K562 (cell line): ENCODE results near the gene MEGF11. TPM values are rescaled to one million over a fixed set of nuclear protein-coding genes. Genes with fewer than 3 reads are reported as not detected.

Experiments
- ATAC-seq: fragments of 200-7000 bp; cut with Tn5 transposase; 3 replicates; pipeline ENCODE4 v1.9.1; 2020; ENCODE audit warnings: moderate library complexity
- BruUV-seq: library from RNA; stranded (reverse); fragments of 400-500 nt; replicated peaks from 2 replicates; lab custom pipeline; 2021; lab: Mats Ljungman, UMichigan
- CTCF ChIA-PET: fragments of 300-600 bp; formaldehyde crosslinking; extraction: SDS; loops from one replicate; lab custom pipeline; 2021; ENCODE audit warnings: low intra/inter-chr PET ratio; lab: Yijun Ruan, JAX
- POLR2A ChIA-PET: fragments of 300-600, 350-650 bp; sonication (Branson Sonifier 250); formaldehyde crosslinking; extraction: SDS; loops from one replicate; lab custom pipeline; 2021; ENCODE audit warnings: antibody characterized with exemption, inconsistent platforms; lab: Yijun Ruan, JAX
- DNase-seq, 4 experiments: peaks; one replicate each; pipeline versions ENCODE4 v3.0.0 to v3.0.0-alpha.2; 2011 to 2018; ENCODE audit warnings: low spot score in 3 of 4, mixed read lengths in 3 of 4; ENCODE audit errors: extremely low read depth in 1 of 4
- FAIRE-seq: peaks from 2 replicates; lab custom pipeline; 2011; peaks lifted over from hg19 to GRCh38; lab: Jason Lieb, UNC
- H2AFZ ChIP-seq: 2 replicates; pipeline ENCODE4 v1.6.0; 2011; ENCODE audit warnings: low read depth, low read length, control low read depth, inconsistent platforms
- H3K27ac ChIP-seq: fragments of 200-600 bp; 3 replicates; pipeline ENCODE4 v1.8.0; 2011; ENCODE audit warnings: low read depth, mild to moderate bottlenecking, control low read depth, inconsistent platforms, low read length, moderate library complexity, mixed read lengths; ENCODE audit errors: extremely low read depth
- H3K27me3 ChIP-seq, 2 experiments: fragments of 300-600 bp in 1 of 2; 2 replicates in 1 of 2; 3 replicates in 1 of 2; pipeline versions ENCODE4 v1.6.0 to v1.8.0; 2011; ENCODE audit warnings: inconsistent platforms in 2 of 2, low read length in 2 of 2, mild to moderate bottlenecking in 1 of 2, mixed read lengths in 1 of 2, moderate library complexity in 1 of 2; ENCODE audit not compliant: control insufficient read depth in 2 of 2, insufficient read depth in 2 of 2
- H3K36me3 ChIP-seq: fragments of 300-600 bp; 3 replicates; pipeline ENCODE4 v1.8.0; 2011; ENCODE audit warnings: mild to moderate bottlenecking, low read length, inconsistent platforms; ENCODE audit not compliant: control insufficient read depth, insufficient read depth
- H3K4me1 ChIP-seq, 2 experiments: fragments of 200-600 bp in 1 of 2; replicated peaks in 1 of 2; 2 replicates in 1 of 2; 3 replicates in 1 of 2; pipeline versions ENCODE4 v1.5.1 to v1.8.0; 2011; ENCODE audit warnings: inconsistent platforms in 2 of 2, low read length in 2 of 2, mild to moderate bottlenecking in 1 of 2, mixed read lengths in 1 of 2, moderate library complexity in 1 of 2; ENCODE audit not compliant: control insufficient read depth in 2 of 2, insufficient read depth in 2 of 2
- H3K4me2 ChIP-seq: 2 replicates; pipeline ENCODE4 v1.6.1; 2011; ENCODE audit warnings: low read length, control low read depth, inconsistent platforms, mixed read lengths; ENCODE audit not compliant: insufficient read depth
- H3K4me3 ChIP-seq: fragments of 200-600 bp; sonication (generic), shearing (Covaris generic); 2 replicates; pipeline ENCODE4 v1.5.1; 2016; ENCODE audit warnings: control low read depth, inconsistent platforms
- H3K79me2 ChIP-seq: fragments of 200-600 bp; 3 replicates; pipeline ENCODE4 v1.8.0; 2011; ENCODE audit warnings: low read length, inconsistent platforms; ENCODE audit not compliant: control insufficient read depth, insufficient read depth
- H3K9ac ChIP-seq, 2 experiments: 2 replicates each; pipeline versions ENCODE4 v1.6.0 to v1.6.1; 2011; ENCODE audit warnings: low read depth in 2 of 2, low read length in 2 of 2, control low read depth in 1 of 2, inconsistent platforms in 1 of 2, mild to moderate bottlenecking in 1 of 2, mixed read lengths in 1 of 2; ENCODE audit not compliant: insufficient read depth in 1 of 2
- H3K9me1 ChIP-seq: one replicate; pipeline ENCODE4 v1.6.0; 2011; ENCODE audit warnings: inconsistent platforms, mild to moderate bottlenecking, low read length, moderate library complexity; ENCODE audit not compliant: control insufficient read depth, insufficient read depth
- H3K9me3 ChIP-seq: replicated peaks from 2 replicates; pipeline ENCODE4 v1.5.1; 2011; ENCODE audit warnings: low read depth, low read length, inconsistent platforms; ENCODE audit not compliant: control insufficient read depth, insufficient read depth
- H4K20me1 ChIP-seq: replicated peaks from 2 replicates; pipeline ENCODE4 v1.6.1; 2011; ENCODE audit warnings: low read length, inconsistent platforms, mixed read lengths; ENCODE audit not compliant: control insufficient read depth, insufficient read depth
- CTCFL ChIP-seq: IDR thresholded peaks from 2 replicates; pipeline ENCODE4 v1.6.1; 2011; ENCODE audit warnings: borderline replicate concordance, low read depth, mild to moderate bottlenecking, moderate library complexity, low read length; ENCODE audit not compliant: insufficient read depth, poor library complexity, severe bottlenecking
- FOS ChIP-seq: IDR thresholded peaks from 3 replicates; pipeline ENCODE4 v1.6.1; 2011; ENCODE audit not compliant: insufficient read length; ENCODE audit errors: extremely low read depth
- NR3C1 ChIP-seq: sonication (generic); formaldehyde crosslinking; IDR thresholded peaks from 2 replicates; pipeline ENCODE4 v1.8.1; 2022; ENCODE audit warnings: missing genetic modification reagents
- RAD21 ChIP-seq, 2 experiments: fragments of 250-450 bp in 1 of 2; fragments of 450-650 bp in 1 of 2; sonication (Bioruptor Pico) in 1 of 2; formaldehyde crosslinking in 1 of 2; IDR thresholded peaks in 1 of 2; conservative IDR thresholded peaks in 1 of 2; 2 replicates each; pipeline versions ENCODE4 v1.4.0 to v1.8.0; 2020 to 2022; ENCODE audit warnings: mild to moderate bottlenecking in 2 of 2, moderate library complexity in 1 of 2
- YY1 ChIP-seq, 3 experiments: IDR thresholded peaks; 2 replicates each; pipeline ENCODE4 v1.6.1; 2011; ENCODE audit warnings: low read length in 2 of 3, mild to moderate bottlenecking in 2 of 3, moderate library complexity in 2 of 3, borderline replicate concordance in 1 of 3, control low read depth in 1 of 3, low read depth in 1 of 3; ENCODE audit not compliant: insufficient read depth in 3 of 3, insufficient replicate concordance in 2 of 3, control insufficient read depth in 1 of 3, insufficient read length in 1 of 3; ENCODE audit errors: extremely low read depth in 1 of 3
- WGBS: fragments of 100-300 bp; shearing (Covaris generic); methylation state at CpG from one replicate; pipeline ENCODE4 v1.1.6; 2016; ENCODE audit warnings: low coverage, mixed read lengths; ENCODE audit not compliant: insufficient coverage; ENCODE audit errors: missing lambda C conversion rate; 5-methylcytosine and 5-hydroxymethylcytosine counted together
- in situ Hi-C: fragments of 300-500 bp; cut with MboI; formaldehyde crosslinking; loops from 4 replicates; pipeline ENCODE4 v1.15.0; 2018; ENCODE audit warnings: inconsistent platforms, mixed read lengths
- intact Hi-C: fragments of 100-400 bp; cut with micrococcal nuclease; formaldehyde crosslinking; loops from 2 replicates; pipeline ENCODE4 v1.14.2; 2022
- polyA plus RNA-seq, 8 experiments: library from polyadenylated mRNA; depleted of rRNA in 4 of 8; stranded (reverse) in 5 of 8; unstranded in 3 of 8; fragments of >200 nt; fragmentation: Nextera tagmentation in 2 of 8; fragmentation: Illumina TruSeq in 1 of 8; extraction: Ambion mirVana in 2 of 8; extraction: Trizol in 1 of 8; gene quantifications; 2 replicates each; pipeline versions ENCODE4 v1.2.1 to v1.2.3, GENCODE V29; 2011 to 2014; ENCODE audit warnings: inconsistent platforms in 1 of 8, missing spikeins in 1 of 8
- total RNA-seq, 7 experiments: library from RNA; depleted of rRNA in 6 of 7; stranded (reverse); fragments of >200 nt in 6 of 7; fragmentation: Illumina TruSeq in 2 of 7; extraction: Trizol in 2 of 7; gene quantifications; 2 replicates each; pipeline versions ENCODE4 v1.2.1 to v1.2.3, GENCODE V29; 2011 to 2021; ENCODE audit warnings: low replicate concordance in 1 of 7
- TF ChIP-seq, protein P1 (sequence below), 2 experiments: fragments of 450-650 bp; formaldehyde crosslinking in 1 of 2; IDR thresholded peaks; 2 replicates each; pipeline versions ENCODE4 v1.4.0 to v1.6.1; 2014 to 2020; ENCODE audit warnings: mild to moderate bottlenecking in 2 of 2, borderline replicate concordance in 1 of 2, low read depth in 1 of 2
- TF ChIP-seq, protein P2 (sequence below), 3 experiments: IDR thresholded peaks in 2 of 3; conservative IDR thresholded peaks in 1 of 3; 2 replicates each; pipeline ENCODE4 v1.5.1; 2011 to 2012; ENCODE audit warnings: low read length in 3 of 3, mild to moderate bottlenecking in 3 of 3, control low read depth in 2 of 3, improper control_type of control experiment in 1 of 3, inconsistent platforms in 1 of 3, low read depth in 1 of 3, mixed read lengths in 1 of 3, moderate library complexity in 1 of 3; ENCODE audit not compliant: insufficient read depth in 2 of 3

The MEGF11 gene
- total and polyA plus RNA-seq, 9 of the 15 experiments (the other 6 are each of a cell fraction or from before 2014, with no cell fraction given): 0.06 to 0.23 (median 0.20) TPM; not detected in 6

DNA sequence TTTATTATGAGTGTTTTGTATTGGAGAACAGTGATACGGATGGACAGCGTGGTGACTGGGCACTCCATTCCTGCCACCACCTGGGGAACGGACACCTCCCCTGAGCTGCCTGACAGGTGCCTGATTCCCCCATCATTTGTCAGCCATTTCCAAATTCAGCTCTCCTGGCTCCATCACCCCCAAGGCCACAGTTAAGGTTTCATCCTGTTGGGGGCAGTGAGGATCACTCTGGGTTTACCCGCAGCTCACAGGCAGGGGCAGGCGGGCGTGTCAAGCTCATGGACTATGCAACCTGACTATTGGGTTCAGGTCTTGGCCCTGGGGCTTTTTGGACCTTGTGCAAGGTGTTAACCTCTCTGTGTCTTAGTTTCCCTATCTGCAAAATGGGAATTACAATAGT lies 307.9 kb downstream of the MEGF11 start:
- Histone ChIP-seq H3K27ac (no peak overlapping the region), H3K4me1 (no peaks in the 10 kb centered on the region; a peak in 2 of 5 replicates), H3K9me1 (no peaks in the 10 kb centered on the region), H4K20me1 (peaks cover 21% of the 10 kb centered on the region; the same call in 1 of the 2 replicates), H3K4me2 (no peak overlapping the region), H2AFZ (no peak overlapping the region)
- CTCF ChIA-PET: no interaction called here
- in situ Hi-C loops: no loop called here
- peak; percentile 56 for FAIRE-seq
- peak; percentile 39 to 56 (median 42) for DNase-seq
- intact Hi-C loops: no loop called here
- peak; percentile 93 for ATAC-seq
- TF ChIP-seq RAD21 (CRISPR knock-in tag; conservative IDR thresholded peaks at IDR 0.05 in 1 of 2, IDR thresholded peaks at IDR 0.05 in 1 of 2): peak in 1 of 2 experiments; percentile 50; a peak in 2 of 4 replicates
- TF ChIP-seq, protein P1, sequence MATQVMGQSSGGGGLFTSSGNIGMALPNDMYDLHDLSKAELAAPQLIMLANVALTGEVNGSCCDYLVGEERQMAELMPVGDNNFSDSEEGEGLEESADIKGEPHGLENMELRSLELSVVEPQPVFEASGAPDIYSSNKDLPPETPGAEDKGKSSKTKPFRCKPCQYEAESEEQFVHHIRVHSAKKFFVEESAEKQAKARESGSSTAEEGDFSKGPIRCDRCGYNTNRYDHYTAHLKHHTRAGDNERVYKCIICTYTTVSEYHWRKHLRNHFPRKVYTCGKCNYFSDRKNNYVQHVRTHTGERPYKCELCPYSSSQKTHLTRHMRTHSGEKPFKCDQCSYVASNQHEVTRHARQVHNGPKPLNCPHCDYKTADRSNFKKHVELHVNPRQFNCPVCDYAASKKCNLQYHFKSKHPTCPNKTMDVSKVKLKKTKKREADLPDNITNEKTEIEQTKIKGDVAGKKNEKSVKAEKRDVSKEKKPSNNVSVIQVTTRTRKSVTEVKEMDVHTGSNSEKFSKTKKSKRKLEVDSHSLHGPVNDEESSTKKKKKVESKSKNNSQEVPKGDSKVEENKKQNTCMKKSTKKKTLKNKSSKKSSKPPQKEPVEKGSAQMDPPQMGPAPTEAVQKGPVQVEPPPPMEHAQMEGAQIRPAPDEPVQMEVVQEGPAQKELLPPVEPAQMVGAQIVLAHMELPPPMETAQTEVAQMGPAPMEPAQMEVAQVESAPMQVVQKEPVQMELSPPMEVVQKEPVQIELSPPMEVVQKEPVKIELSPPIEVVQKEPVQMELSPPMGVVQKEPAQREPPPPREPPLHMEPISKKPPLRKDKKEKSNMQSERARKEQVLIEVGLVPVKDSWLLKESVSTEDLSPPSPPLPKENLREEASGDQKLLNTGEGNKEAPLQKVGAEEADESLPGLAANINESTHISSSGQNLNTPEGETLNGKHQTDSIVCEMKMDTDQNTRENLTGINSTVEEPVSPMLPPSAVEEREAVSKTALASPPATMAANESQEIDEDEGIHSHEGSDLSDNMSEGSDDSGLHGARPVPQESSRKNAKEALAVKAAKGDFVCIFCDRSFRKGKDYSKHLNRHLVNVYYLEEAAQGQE (IDR thresholded peaks at IDR 0.05; ENCODE audit: borderline replicate concordance): no peak; the same call in 1 of the 2 replicates
- TF ChIP-seq, protein P1 (CRISPR knock-in tag; IDR thresholded peaks at IDR 0.05; ENCODE audit: low read depth): no peak
- TF ChIP-seq CTCFL: peak; percentile 56
- TF ChIP-seq NR3C1: no peak
- TF ChIP-seq, protein P2, sequence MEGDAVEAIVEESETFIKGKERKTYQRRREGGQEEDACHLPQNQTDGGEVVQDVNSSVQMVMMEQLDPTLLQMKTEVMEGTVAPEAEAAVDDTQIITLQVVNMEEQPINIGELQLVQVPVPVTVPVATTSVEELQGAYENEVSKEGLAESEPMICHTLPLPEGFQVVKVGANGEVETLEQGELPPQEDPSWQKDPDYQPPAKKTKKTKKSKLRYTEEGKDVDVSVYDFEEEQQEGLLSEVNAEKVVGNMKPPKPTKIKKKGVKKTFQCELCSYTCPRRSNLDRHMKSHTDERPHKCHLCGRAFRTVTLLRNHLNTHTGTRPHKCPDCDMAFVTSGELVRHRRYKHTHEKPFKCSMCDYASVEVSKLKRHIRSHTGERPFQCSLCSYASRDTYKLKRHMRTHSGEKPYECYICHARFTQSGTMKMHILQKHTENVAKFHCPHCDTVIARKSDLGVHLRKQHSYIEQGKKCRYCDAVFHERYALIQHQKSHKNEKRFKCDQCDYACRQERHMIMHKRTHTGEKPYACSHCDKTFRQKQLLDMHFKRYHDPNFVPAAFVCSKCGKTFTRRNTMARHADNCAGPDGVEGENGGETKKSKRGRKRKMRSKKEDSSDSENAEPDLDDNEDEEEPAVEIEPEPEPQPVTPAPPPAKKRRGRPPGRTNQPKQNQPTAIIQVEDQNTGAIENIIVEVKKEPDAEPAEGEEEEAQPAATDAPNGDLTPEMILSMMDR (IDR thresholded peaks at IDR 0.05 in 2 of 3, conservative IDR thresholded peaks at IDR 0.05 in 1 of 3; ENCODE audit: insufficient read depth in 2 of 3, low read depth in 1 of 3, low read length in 3 of 3): peak; percentile 53 to 82 (median 66)
- TF ChIP-seq FOS: no peak
- TF ChIP-seq YY1 (IDR thresholded peaks at IDR 0.05; ENCODE audit: borderline replicate concordance in 1 of 3, control insufficient read depth in 1 of 3, extremely low read depth in 1 of 3, insufficient read depth in 3 of 3, insufficient read length in 1 of 3, insufficient replicate concordance in 2 of 3, low read depth in 1 of 3, low read length in 2 of 3): peak in 1 of 3 experiments; percentile 16
- TF ChIP-seq, all 486 proteins: peak for 4
- Histone ChIP-seq H3K4me3 (no peak overlapping the region), H3K36me3 (no peaks in the 10 kb centered on the region), H3K9ac (no peak overlapping the region), H3K79me2 (no peaks in the 10 kb centered on the region), H3K9me3 (no peaks in the 10 kb centered on the region), H3K27me3 (peaks cover 38 to 54% of the 10 kb centered on the region in 2 experiments)
- BruUV-seq: no TSS peak
- POLR2A ChIA-PET: interaction anchor here (0.7 kb wide), 1 partner anchor 267 kb away, joined by 3 read pairs; no protein-coding TSS in a partner anchor
- 1% methylated on average over 6 of the region's 6 CpGs for WGBS
